ENCODE results near the gene POR.

Gene POR

GRCh38 chr7:75953931-75954330 lies 39.0 kb downstream of the POR start:
- DNase-seq (ENCODE audit: low spot score), result no peak

- DNase-seq (ENCODE audit: low spot score), result no peak
Observed at GRCh38 chr7:75955331-75955955, 40.5 kb downstream of the POR start.

- DNase-seq (ENCODE audit: low spot score), result no peak
Observed at GRCh38 chr7:75957021-75957736, 42.2 kb downstream of the POR start.

- no peak for DNase-seq (ENCODE audit: low spot score)
Observed at GRCh38 chr7:75958802-75959543, 44.0 kb downstream of the POR start.

- no peak for DNase-seq (ENCODE audit: low spot score)
Observed at GRCh38 chr7:75960372-75960771, 45.4 kb downstream of the POR start.

- DNase-seq (ENCODE audit: low spot score), result no peak
Observed at GRCh38 chr7:75961218-75961617, 46.3 kb downstream of the POR start.

GRCh38 chr7:75962607-75963380 lies 47.8 kb downstream of the POR start:
- peak; percentile 84 for DNase-seq (ENCODE audit: low spot score)

GRCh38 chr7:75963381-75963995 lies 48.5 kb downstream of the POR start:
- no peak for DNase-seq (ENCODE audit: low spot score)

- DNase-seq (ENCODE audit: low spot score), result no peak
Observed at GRCh38 chr7:75965617-75966016, 50.7 kb downstream of the POR start.

- DNase-seq (ENCODE audit: low spot score), result peak; percentile 74
Observed at GRCh38 chr7:75966190-75966961, 51.4 kb downstream of the POR start.

GRCh38 chr7:75967055-75967454 lies 52.1 kb downstream of the POR start:
- no peak for DNase-seq (ENCODE audit: low spot score)

GRCh38 chr7:75967487-75967997 lies 52.6 kb downstream of the POR start:
- no peak for DNase-seq (ENCODE audit: low spot score)

GRCh38 chr7:75968012-75968411 lies 53.1 kb downstream of the POR start:
- DNase-seq (ENCODE audit: low spot score), result no peak

- no peak for DNase-seq (ENCODE audit: low spot score)
Observed at GRCh38 chr7:75968561-75969001, 53.6 kb downstream of the POR start.

GRCh38 chr7:75969182-75969581 lies 54.2 kb downstream of the POR start:
- no peak for DNase-seq (ENCODE audit: low spot score)

GRCh38 chr7:75969704-75970498 lies 54.9 kb downstream of the POR start:
- DNase-seq (ENCODE audit: low spot score), result no peak

- no peak for DNase-seq (ENCODE audit: low spot score)
Observed at GRCh38 chr7:75971309-75971960, 56.5 kb downstream of the POR start.

- DNase-seq (ENCODE audit: low spot score), result no peak
Observed at GRCh38 chr7:75971961-75972763, 57.2 kb downstream of the POR start.

GRCh38 chr7:75977743-75978142 lies 62.8 kb downstream of the POR start:
- no peak for DNase-seq (ENCODE audit: low spot score)
